WERI-Rb-1 (cell line): ENCODE measurements around the gene PRSS57.

Experiments
- DNase-seq: peaks from one replicate; pipeline ENCODE4 v3.0.0-alpha.2; 2020
- H3K27ac ChIP-seq: fragments of 250-450 bp; sonication (Bioruptor Pico); 2 replicates; pipeline ENCODE4 v1.5.1; 2020; ENCODE audit warnings: mild to moderate bottlenecking, moderate library complexity
- H3K27me3 ChIP-seq: fragments of 250-450 bp; sonication (Bioruptor Pico); 2 replicates; pipeline ENCODE4 v1.5.1; 2021; ENCODE audit warnings: mild to moderate bottlenecking, low read depth, moderate library complexity; ENCODE audit not compliant: insufficient read depth, severe bottlenecking
- H3K36me3 ChIP-seq: fragments of 250-450 bp; sonication (Bioruptor Pico); 2 replicates; pipeline ENCODE4 v1.5.1; 2020; ENCODE audit warnings: mild to moderate bottlenecking, moderate library complexity
- H3K4me3 ChIP-seq: 2 replicates; pipeline ENCODE4 v1.5.1; 2011; ENCODE audit warnings: low read depth, mild to moderate bottlenecking, control low read depth, low read length
- H3K9me3 ChIP-seq: fragments of 250-450 bp; sonication (Bioruptor Pico); 2 replicates; pipeline ENCODE4 v1.5.1; 2021; ENCODE audit warnings: mild to moderate bottlenecking, moderate library complexity; ENCODE audit not compliant: severe bottlenecking
- CTCF ChIP-seq: IDR thresholded peaks from 2 replicates; pipeline ENCODE4 v1.5.1; 2011; ENCODE audit warnings: low read depth, mild to moderate bottlenecking, control low read depth, inconsistent platforms, low read length

Gene PRSS57

GRCh38 chr19:662207-662961 lies 32.9 kb downstream of the PRSS57 start:
- TF ChIP-seq CTCF: no peak
- Histone ChIP-seq H3K36me3 (peaks cover 24% of the 10 kb centered on the region), H3K9me3 (peaks cover 9% of the 10 kb centered on the region), H3K27me3 (no peaks in the 10 kb centered on the region), H3K4me3 (peak overlapping the region; percentile 82), H3K27ac (peak overlapping the region; percentile 93)
- DNase-seq: peak; percentile 43

GRCh38 chr19:661427-662196 lies 33.6 kb downstream of the PRSS57 start:
- Histone ChIP-seq H3K27ac (no peak overlapping the region; the same call in 1 of the 2 replicates), H3K27me3 (no peaks in the 10 kb centered on the region)
- no peak for DNase-seq

DNA sequence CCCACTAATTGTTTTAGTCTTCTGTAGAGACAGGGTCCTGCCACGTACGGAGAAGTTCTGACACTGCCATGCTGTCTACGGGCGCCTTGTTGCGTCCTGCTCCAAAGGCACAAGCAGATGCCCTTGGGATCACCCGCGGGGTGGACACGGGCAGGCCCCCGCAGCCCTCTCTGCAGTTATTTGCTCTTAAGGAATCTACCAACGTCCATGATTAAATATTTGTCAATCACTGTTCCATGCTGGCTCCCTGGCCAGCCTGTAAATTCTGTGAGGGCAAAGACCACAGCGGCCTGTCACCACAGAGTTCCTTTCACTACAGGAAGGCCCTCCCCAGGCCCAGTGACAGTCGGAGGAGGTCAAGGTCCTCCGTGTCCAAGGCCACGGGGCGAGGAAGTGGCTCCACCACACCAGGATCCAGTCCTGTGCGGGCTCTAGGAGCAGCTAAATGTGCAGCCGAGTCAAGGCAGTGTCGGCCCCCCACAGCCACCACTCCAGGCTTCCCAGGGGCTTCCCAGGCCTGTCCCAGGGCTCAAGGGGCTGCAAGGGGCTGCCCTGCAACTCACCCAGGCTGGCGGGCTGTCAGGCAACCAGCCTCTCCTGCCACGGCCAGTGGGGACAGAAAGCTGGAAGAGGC lies 34.3 kb downstream of the PRSS57 start:
- Histone ChIP-seq H3K36me3 (peaks cover 29% of the 10 kb centered on the region), H3K9me3 (peaks cover 4% of the 10 kb centered on the region), H3K27ac (no peak overlapping the region), H3K4me3 (no peak overlapping the region), H3K27me3 (no peaks in the 10 kb centered on the region)
- no peak for DNase-seq
- no peak for TF ChIP-seq CTCF

More at GRCh38 chr19:661427-662196, 33.6 kb downstream of the PRSS57 start:
- Histone ChIP-seq H3K36me3 (peaks cover 29% of the 10 kb centered on the region), H3K9me3 (peaks cover 5% of the 10 kb centered on the region), H3K4me3 (peak overlapping the region; percentile 82)
- no peak for TF ChIP-seq CTCF

DNA sequence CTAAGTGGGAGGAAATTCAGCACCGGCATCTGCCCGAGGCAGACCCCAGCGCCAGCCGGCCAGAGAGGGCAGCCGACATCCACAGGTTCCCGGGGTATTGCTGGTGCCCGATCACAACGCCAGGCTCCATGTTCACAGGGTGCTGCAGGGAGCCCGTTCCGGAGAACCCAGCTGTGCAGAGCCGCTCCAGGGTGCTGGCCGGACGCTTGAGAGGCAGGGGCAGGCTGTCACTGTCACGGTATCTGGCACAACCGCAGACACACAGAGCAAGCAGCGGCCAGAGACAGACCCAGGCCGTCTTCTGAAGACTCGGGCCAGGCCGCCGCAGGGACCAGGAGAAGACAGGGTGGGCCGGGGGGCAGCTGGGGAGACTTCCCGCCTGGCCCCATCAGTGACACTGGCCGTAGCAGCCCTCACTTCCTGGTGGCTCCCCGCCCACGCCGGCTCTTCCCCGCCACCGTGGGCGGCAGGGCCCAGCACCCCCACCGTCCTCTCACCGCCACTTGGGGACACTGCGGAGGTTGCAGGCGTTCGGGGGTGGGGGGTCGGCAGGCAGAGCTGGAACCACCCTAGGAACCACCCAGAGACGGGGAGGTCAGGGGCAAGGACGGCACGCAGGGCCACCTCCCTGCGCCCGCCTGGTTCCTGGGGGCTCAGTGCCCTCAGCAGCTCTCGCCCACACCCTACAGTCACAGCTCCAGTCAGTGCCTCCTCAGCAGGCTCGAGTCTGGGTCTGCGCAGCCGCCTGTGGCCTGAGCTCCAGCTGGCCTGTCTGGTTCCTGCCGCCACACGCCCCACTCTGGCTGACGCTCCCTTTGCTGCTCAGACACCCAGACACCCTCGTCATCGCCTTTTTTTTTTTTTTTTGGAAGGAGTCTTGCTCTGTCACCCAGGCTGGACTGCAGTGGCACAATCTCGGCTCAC lies 36.1 kb downstream of the PRSS57 start:
- no peak for TF ChIP-seq CTCF
- Histone ChIP-seq H3K9me3 (peaks cover 4% of the 10 kb centered on the region), H3K4me3 (no peak overlapping the region), H3K27ac (no peak overlapping the region), H3K36me3 (peaks cover 35% of the 10 kb centered on the region), H3K27me3 (no peaks in the 10 kb centered on the region)
- DNase-seq: no peak
